Calu3 (cell line): ENCODE data around the gene SLC31A2. TPM values are rescaled to one million over a fixed set of nuclear protein-coding genes. Genes with fewer than 3 reads are reported as not detected.

Experiments
- BruUV-seq: library from RNA; stranded (reverse); fragments of 400-500 nt; replicated peaks from 2 replicates; lab custom pipeline; 2021; lab: Mats Ljungman, UMichigan
- CTCF ChIA-PET: fragments of 300-600 bp; sonication (Branson Sonifier 250); formaldehyde crosslinking; loops from one replicate; lab custom pipeline; 2022; ENCODE audit warnings: antibody characterized with exemption; lab: Charles Lee
- DNase-seq: peaks from one replicate; pipeline ENCODE4 v3.0.0; 2022
- H3K27ac Mint-ChIP-seq: one replicate; pipeline ENCODE4 v1.8.0; 2022; ENCODE audit warnings: mixed read lengths; ENCODE audit not compliant: unreplicated experiment
- H3K27me3 Mint-ChIP-seq: one replicate; pipeline ENCODE4 v1.8.0; 2022; ENCODE audit warnings: mixed read lengths; ENCODE audit not compliant: unreplicated experiment
- H3K36me3 Mint-ChIP-seq: one replicate; pipeline ENCODE4 v1.8.0; 2022; ENCODE audit warnings: mild to moderate bottlenecking, moderate library complexity, mixed read lengths; ENCODE audit not compliant: insufficient read depth, unreplicated experiment
- H3K4me1 Mint-ChIP-seq: one replicate; pipeline ENCODE4 v1.8.0; 2022; ENCODE audit warnings: mild to moderate bottlenecking, low read depth, mixed read lengths; ENCODE audit not compliant: unreplicated experiment
- H3K4me3 Mint-ChIP-seq: one replicate; pipeline ENCODE4 v1.8.0; 2022; ENCODE audit warnings: mild to moderate bottlenecking, low read depth, moderate library complexity, mixed read lengths; ENCODE audit not compliant: unreplicated experiment
- H3K9me3 Mint-ChIP-seq: one replicate; pipeline ENCODE4 v1.8.0; 2022; ENCODE audit warnings: low read depth, mixed read lengths; ENCODE audit not compliant: unreplicated experiment
- CTCF ChIP-seq: fragments of 200-600 bp; IDR thresholded peaks from one replicate; pipeline ENCODE4 v1.8.0; 2022; ENCODE audit warnings: antibody characterized with exemption; ENCODE audit not compliant: unreplicated experiment
- intact Hi-C: fragments of 100-400 bp; cut with micrococcal nuclease; formaldehyde crosslinking; loops from one replicate; pipeline ENCODE4 v1.10.0; 2022; ENCODE audit not compliant: unreplicated experiment
- total RNA-seq: library from RNA; stranded (reverse); gene quantifications from 2 replicates; pipeline ENCODE4 v1.2.3, GENCODE V29; 2022

The SLC31A2 gene
- total RNA-seq, 1 experiment from 2014 or later, result 1.8 TPM

GRCh38 chr9:113125386-113126035 is 25.3 kb upstream of the SLC31A2 start:
- Mint-ChIP-seq H3K4me3 (no peak overlapping the region), H3K27ac (no peak overlapping the region), H3K9me3 (no peaks in the 10 kb centered on the region), H3K4me1 (no peaks in the 10 kb centered on the region), H3K36me3 (no peaks in the 10 kb centered on the region), H3K27me3 (peaks cover 23% of the 10 kb centered on the region)
- BruUV-seq, result no TSS peak
- DNase-seq, result no peak
- no peak for TF ChIP-seq CTCF
- CTCF ChIA-PET, result no interaction called here
- intact Hi-C loops, result no loop called here

GRCh38 chr9:113129466-113129865 is 21.3 kb upstream of the SLC31A2 start:
- CTCF ChIA-PET, result no interaction called here
- H3K4me3 Mint-ChIP-seq, result no peak overlapping the region
- H3K4me1 Mint-ChIP-seq, result no peaks in the 10 kb centered on the region
- peaks cover 52% of the 10 kb centered on the region for H3K27me3 Mint-ChIP-seq
- H3K9me3 Mint-ChIP-seq, result no peaks in the 10 kb centered on the region
- BruUV-seq, result no TSS peak
- intact Hi-C loops, result no loop called here
- H3K27ac Mint-ChIP-seq, result no peak overlapping the region
- DNase-seq, result no peak
- H3K36me3 Mint-ChIP-seq, result no peaks in the 10 kb centered on the region
- TF ChIP-seq CTCF, result no peak

GRCh38 chr9:113129884-113130283 is 20.9 kb upstream of the SLC31A2 start:
- H3K4me1 Mint-ChIP-seq, result no peaks in the 10 kb centered on the region
- no peaks in the 10 kb centered on the region for H3K9me3 Mint-ChIP-seq
- CTCF ChIA-PET, result no interaction called here
- H3K36me3 Mint-ChIP-seq, result no peaks in the 10 kb centered on the region
- intact Hi-C loops, result no loop called here
- no peak overlapping the region for H3K4me3 Mint-ChIP-seq
- peaks cover 53% of the 10 kb centered on the region for H3K27me3 Mint-ChIP-seq
- no TSS peak for BruUV-seq
- DNase-seq, result no peak
- TF ChIP-seq CTCF, result no peak
- H3K27ac Mint-ChIP-seq, result no peak overlapping the region

- Mint-ChIP-seq H3K9me3 (no peaks in the 10 kb centered on the region), H3K4me1 (no peaks in the 10 kb centered on the region), H3K27ac (no peak overlapping the region), H3K27me3 (peaks cover 58% of the 10 kb centered on the region), H3K4me3 (no peak overlapping the region), H3K36me3 (no peaks in the 10 kb centered on the region)
- DNase-seq, result no peak
- CTCF ChIA-PET, result interaction anchor here (0.6 kb wide), 1 partner anchor 414 kb away, joined by 9 read pairs; the partner anchor contains the start of gene INIP
- intact Hi-C loops, result no loop called here
- BruUV-seq, result no TSS peak
- TF ChIP-seq CTCF, result no peak
These were observed 19.1 kb upstream of the SLC31A2 start for GRCh38 chr9:113131689-113132151.
